ENCODE results near the gene PMS2. TPM values are rescaled to one million over a fixed set of nuclear protein-coding genes. Genes with fewer than 3 reads are reported as not detected.

PMS2 gene
- total and polyA plus RNA-seq, 4 donors = 1.9 to 7.2 (median 4.9) TPM

DNA sequence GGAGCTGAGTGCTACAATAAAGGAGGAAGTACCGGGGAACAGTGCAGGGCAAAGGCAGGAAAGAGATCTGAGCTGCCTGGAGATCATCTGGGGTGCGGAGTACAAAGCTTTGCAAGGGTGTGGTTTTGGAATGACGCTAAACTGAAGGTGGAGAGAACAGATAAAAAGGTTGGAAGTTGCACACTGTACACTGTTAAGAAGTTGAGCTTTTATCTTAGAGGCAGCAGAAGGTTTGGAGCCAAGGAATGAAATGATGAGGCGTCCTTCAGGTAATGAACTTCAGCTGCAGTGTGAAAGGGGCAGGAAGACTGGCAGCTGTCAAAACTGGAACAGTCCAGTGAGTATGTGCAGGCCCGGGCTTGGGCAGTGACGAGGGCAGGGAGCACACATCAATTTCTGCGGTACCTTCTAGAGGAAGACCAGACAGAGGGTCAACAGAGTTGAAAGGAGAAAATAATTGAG, 15.2 kb upstream of the PMS2 start:
- H3K4me1 ChIP-seq (ENCODE audit: control insufficient read depth in 4 of 4, insufficient read depth in 4 of 4, low read length in 3 of 4) = no peaks in the 10 kb centered on the region
- WGBS = 89% methylated on average over 7 of the region's 7 CpGs
- H3K9me3 ChIP-seq (ENCODE audit: control insufficient read depth in 4 of 4, low read length in 3 of 4) = no peaks in the 10 kb centered on the region
- H3K9ac ChIP-seq (ENCODE audit: low read depth in 1 of 2, low read length in 2 of 2) = no peak overlapping the region
- no peaks in the 10 kb centered on the region for H3K27me3 ChIP-seq (ENCODE audit: control insufficient read depth in 4 of 4, insufficient read depth in 4 of 4, low read length in 3 of 4)
- H3K27ac ChIP-seq (ENCODE audit: low read depth in 1 of 2, low read length in 2 of 2) = no peak overlapping the region
- no peak for DNase-seq (ENCODE audit: low spot score)
- TF ChIP-seq, protein P1, sequence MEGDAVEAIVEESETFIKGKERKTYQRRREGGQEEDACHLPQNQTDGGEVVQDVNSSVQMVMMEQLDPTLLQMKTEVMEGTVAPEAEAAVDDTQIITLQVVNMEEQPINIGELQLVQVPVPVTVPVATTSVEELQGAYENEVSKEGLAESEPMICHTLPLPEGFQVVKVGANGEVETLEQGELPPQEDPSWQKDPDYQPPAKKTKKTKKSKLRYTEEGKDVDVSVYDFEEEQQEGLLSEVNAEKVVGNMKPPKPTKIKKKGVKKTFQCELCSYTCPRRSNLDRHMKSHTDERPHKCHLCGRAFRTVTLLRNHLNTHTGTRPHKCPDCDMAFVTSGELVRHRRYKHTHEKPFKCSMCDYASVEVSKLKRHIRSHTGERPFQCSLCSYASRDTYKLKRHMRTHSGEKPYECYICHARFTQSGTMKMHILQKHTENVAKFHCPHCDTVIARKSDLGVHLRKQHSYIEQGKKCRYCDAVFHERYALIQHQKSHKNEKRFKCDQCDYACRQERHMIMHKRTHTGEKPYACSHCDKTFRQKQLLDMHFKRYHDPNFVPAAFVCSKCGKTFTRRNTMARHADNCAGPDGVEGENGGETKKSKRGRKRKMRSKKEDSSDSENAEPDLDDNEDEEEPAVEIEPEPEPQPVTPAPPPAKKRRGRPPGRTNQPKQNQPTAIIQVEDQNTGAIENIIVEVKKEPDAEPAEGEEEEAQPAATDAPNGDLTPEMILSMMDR (IDR thresholded peaks at IDR 0.05; ENCODE audit: low read depth, low read length, missing input control) = no peak
- TF ChIP-seq YY1 (IDR thresholded peaks at IDR 0.05) = no peak
- no peak for TF ChIP-seq EGR1 (IDR thresholded peaks at IDR 0.05; ENCODE audit: low read depth in 2 of 2)
- TF ChIP-seq, protein P2, sequence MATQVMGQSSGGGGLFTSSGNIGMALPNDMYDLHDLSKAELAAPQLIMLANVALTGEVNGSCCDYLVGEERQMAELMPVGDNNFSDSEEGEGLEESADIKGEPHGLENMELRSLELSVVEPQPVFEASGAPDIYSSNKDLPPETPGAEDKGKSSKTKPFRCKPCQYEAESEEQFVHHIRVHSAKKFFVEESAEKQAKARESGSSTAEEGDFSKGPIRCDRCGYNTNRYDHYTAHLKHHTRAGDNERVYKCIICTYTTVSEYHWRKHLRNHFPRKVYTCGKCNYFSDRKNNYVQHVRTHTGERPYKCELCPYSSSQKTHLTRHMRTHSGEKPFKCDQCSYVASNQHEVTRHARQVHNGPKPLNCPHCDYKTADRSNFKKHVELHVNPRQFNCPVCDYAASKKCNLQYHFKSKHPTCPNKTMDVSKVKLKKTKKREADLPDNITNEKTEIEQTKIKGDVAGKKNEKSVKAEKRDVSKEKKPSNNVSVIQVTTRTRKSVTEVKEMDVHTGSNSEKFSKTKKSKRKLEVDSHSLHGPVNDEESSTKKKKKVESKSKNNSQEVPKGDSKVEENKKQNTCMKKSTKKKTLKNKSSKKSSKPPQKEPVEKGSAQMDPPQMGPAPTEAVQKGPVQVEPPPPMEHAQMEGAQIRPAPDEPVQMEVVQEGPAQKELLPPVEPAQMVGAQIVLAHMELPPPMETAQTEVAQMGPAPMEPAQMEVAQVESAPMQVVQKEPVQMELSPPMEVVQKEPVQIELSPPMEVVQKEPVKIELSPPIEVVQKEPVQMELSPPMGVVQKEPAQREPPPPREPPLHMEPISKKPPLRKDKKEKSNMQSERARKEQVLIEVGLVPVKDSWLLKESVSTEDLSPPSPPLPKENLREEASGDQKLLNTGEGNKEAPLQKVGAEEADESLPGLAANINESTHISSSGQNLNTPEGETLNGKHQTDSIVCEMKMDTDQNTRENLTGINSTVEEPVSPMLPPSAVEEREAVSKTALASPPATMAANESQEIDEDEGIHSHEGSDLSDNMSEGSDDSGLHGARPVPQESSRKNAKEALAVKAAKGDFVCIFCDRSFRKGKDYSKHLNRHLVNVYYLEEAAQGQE (IDR thresholded peaks at IDR 0.05) = no peak
- no peak for TF ChIP-seq FOXA1 (IDR thresholded peaks at IDR 0.05)
- TF ChIP-seq JUND (IDR thresholded peaks at IDR 0.05) = no peak
- TF ChIP-seq, protein P3, sequence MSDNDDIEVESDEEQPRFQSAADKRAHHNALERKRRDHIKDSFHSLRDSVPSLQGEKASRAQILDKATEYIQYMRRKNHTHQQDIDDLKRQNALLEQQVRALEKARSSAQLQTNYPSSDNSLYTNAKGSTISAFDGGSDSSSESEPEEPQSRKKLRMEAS (IDR thresholded peaks at IDR 0.05) = no peak
- no peak for TF ChIP-seq RXRA (IDR thresholded peaks at IDR 0.05)
- no peak for TF ChIP-seq HNF4G (IDR thresholded peaks at IDR 0.05)
- no peak for TF ChIP-seq FOXA2 (IDR thresholded peaks at IDR 0.05)
- no peak for TF ChIP-seq SP1 (IDR thresholded peaks at IDR 0.05)
- no peak for TF ChIP-seq GABPA (IDR thresholded peaks at IDR 0.05 in 1 of 2, conservative IDR thresholded peaks at IDR 0.05 in 1 of 2)
- TF ChIP-seq NR2F2 (IDR thresholded peaks at IDR 0.05) = no peak
- TF ChIP-seq, protein P4, sequence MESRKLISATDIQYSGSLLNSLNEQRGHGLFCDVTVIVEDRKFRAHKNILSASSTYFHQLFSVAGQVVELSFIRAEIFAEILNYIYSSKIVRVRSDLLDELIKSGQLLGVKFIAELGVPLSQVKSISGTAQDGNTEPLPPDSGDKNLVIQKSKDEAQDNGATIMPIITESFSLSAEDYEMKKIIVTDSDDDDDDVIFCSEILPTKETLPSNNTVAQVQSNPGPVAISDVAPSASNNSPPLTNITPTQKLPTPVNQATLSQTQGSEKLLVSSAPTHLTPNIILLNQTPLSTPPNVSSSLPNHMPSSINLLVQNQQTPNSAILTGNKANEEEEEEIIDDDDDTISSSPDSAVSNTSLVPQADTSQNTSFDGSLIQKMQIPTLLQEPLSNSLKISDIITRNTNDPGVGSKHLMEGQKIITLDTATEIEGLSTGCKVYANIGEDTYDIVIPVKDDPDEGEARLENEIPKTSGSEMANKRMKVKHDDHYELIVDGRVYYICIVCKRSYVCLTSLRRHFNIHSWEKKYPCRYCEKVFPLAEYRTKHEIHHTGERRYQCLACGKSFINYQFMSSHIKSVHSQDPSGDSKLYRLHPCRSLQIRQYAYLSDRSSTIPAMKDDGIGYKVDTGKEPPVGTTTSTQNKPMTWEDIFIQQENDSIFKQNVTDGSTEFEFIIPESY (IDR thresholded peaks at IDR 0.05) = no peak
- TF ChIP-seq HNF4A (conservative IDR thresholded peaks at IDR 0.05) = no peak
- no peak for TF ChIP-seq RAD21 (IDR thresholded peaks at IDR 0.05)
- no peak for TF ChIP-seq TAF1 (conservative IDR thresholded peaks at IDR 0.05)
- TF ChIP-seq, protein P5, sequence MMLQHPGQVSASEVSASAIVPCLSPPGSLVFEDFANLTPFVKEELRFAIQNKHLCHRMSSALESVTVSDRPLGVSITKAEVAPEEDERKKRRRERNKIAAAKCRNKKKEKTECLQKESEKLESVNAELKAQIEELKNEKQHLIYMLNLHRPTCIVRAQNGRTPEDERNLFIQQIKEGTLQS (IDR thresholded peaks at IDR 0.05) = no peak
- no peak overlapping the region for H3K4me3 ChIP-seq (ENCODE audit: low read depth in 1 of 3, low read length in 3 of 3)
- peaks cover 7 to 83% (median 61%) of the 10 kb centered on the region in 4 donors for H3K36me3 ChIP-seq (ENCODE audit: control insufficient read depth in 4 of 4, insufficient read depth in 3 of 4, low read depth in 1 of 4, low read length in 3 of 4)
